SU-DHL-6 (cell line): ENCODE results near the gene CBX7.

Source experiments
- H2AFZ ChIP-seq: fragments of 200-600 bp; sonication (generic); 2 replicates; pipeline ENCODE4 v1.6.1; 2014; ENCODE audit warnings: low read depth, mild to moderate bottlenecking, moderate library complexity, mixed read lengths, antibody characterized with exemption, low read length; ENCODE audit not compliant: severe bottlenecking
- H3F3A ChIP-seq: fragments of 200-600 bp; shearing (Covaris generic); 2 replicates; pipeline ENCODE4 v1.6.0; 2016; ENCODE audit warnings: antibody characterized with exemption, mild to moderate bottlenecking; ENCODE audit not compliant: insufficient read depth
- H3K27ac ChIP-seq: fragments of 200-600 bp; sonication (generic); 2 replicates; pipeline ENCODE4 v1.5.1; 2016; ENCODE audit warnings: low read depth, mild to moderate bottlenecking, low read length, moderate library complexity, mixed read lengths
- H3K27me3 ChIP-seq: fragments of 200-600 bp; sonication (generic), shearing (Covaris generic); 2 replicates; pipeline ENCODE4 v1.6.0; 2014; ENCODE audit warnings: mild to moderate bottlenecking, low read length
- H3K36me3 ChIP-seq: fragments of 200-600 bp; sonication (generic); 2 replicates; pipeline ENCODE4 v1.6.1; 2014; ENCODE audit warnings: mild to moderate bottlenecking, low read length, mixed read lengths
- H3K4me2 ChIP-seq: fragments of 300-600, 200-600 bp; shearing (Covaris generic), sonication (generic); 2 replicates; pipeline ENCODE4 v1.6.0; 2014; ENCODE audit warnings: low read length, low read depth, mild to moderate bottlenecking; ENCODE audit not compliant: poor library complexity, severe bottlenecking
- H3K4me3 ChIP-seq: fragments of 200-600 bp; sonication (generic); 2 replicates; pipeline ENCODE4 v1.5.1; 2014; ENCODE audit warnings: antibody characterized with exemption, low read length, mild to moderate bottlenecking, mixed read lengths; ENCODE audit not compliant: insufficient read depth, poor library complexity, severe bottlenecking
- H3K79me2 ChIP-seq: fragments of 200-600 bp; sonication (generic); 2 replicates; pipeline ENCODE4 v1.6.1; 2014; ENCODE audit warnings: mild to moderate bottlenecking, low read length, moderate library complexity; ENCODE audit not compliant: insufficient read depth
- H3K9ac ChIP-seq: fragments of 200-600 bp; sonication (generic); 2 replicates; pipeline ENCODE4 v1.7.0; 2014; ENCODE audit warnings: mild to moderate bottlenecking, low read length
- H3K9me2 ChIP-seq: fragments of 200-600 bp; sonication (generic); replicated peaks from 2 replicates; pipeline ENCODE4 v1.6.1; 2014; ENCODE audit warnings: low read length; ENCODE audit not compliant: insufficient read depth
- H3K9me3 ChIP-seq: fragments of 200-600 bp; sonication (generic); 2 replicates; pipeline ENCODE4 v1.6.1; 2014; ENCODE audit warnings: low read length, mixed read lengths; ENCODE audit not compliant: insufficient read depth
- H4K20me1 ChIP-seq: fragments of 200-600 bp; sonication (generic); 2 replicates; pipeline ENCODE4 v1.6.1; 2014; ENCODE audit warnings: low read depth, mild to moderate bottlenecking, antibody characterized with exemption, low read length, moderate library complexity, mixed read lengths
- EZH2phosphoT487 ChIP-seq: fragments of 200-600 bp; sonication (generic), shearing (Covaris generic); conservative IDR thresholded peaks from 2 replicates; pipeline ENCODE4 v1.6.1; 2018; ENCODE audit warnings: mild to moderate bottlenecking, antibody characterized with exemption, low read length, moderate library complexity, mixed read lengths
- TF ChIP-seq, protein P1 (sequence below): fragments of 200-600 bp; sonication (generic); IDR thresholded peaks from one replicate; pipeline ENCODE4 v1.5.1; 2017; ENCODE audit warnings: antibody characterized with exemption, mild to moderate bottlenecking, low read length, moderate library complexity; ENCODE audit not compliant: insufficient read depth, poor library complexity, severe bottlenecking

The CBX7 gene

DNA sequence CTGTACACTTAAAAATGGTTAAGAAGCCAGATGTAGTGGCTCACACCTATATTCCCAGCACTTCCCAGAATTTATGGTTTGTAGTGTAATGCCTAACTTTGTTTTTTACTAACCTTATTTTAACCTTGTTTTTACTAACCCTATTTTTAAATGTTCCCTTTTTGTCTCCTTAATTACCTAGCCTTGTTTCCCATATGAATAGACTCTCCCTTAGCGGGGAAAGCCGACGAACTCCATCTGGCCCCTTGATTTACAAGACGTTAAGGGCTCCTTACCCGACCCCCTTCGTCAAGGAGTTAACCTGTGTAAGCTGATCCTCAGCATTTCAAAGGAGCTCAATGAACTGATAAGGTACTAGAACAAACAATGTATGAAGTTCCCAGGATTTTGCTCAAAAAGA, 38.4 kb downstream of the CBX7 start:
- no peaks in the 10 kb centered on the region for H4K20me1 ChIP-seq
- H3K4me2 ChIP-seq = no peak overlapping the region
- H3K4me3 ChIP-seq = no peak overlapping the region
- H3K9me3 ChIP-seq = no peaks in the 10 kb centered on the region
- H3K79me2 ChIP-seq = no peaks in the 10 kb centered on the region
- H3K27ac ChIP-seq = no peak overlapping the region
- no peak overlapping the region for H2AFZ ChIP-seq
- H3K9me2 ChIP-seq = no peaks in the 10 kb centered on the region
- no peaks in the 10 kb centered on the region for H3K27me3 ChIP-seq
- H3K9ac ChIP-seq = no peak overlapping the region
- H3K36me3 ChIP-seq = no peaks in the 10 kb centered on the region
- H3F3A ChIP-seq = peaks cover 7% of the 10 kb centered on the region; the same call in 1 of the 2 replicates
- TF ChIP-seq, protein P1, sequence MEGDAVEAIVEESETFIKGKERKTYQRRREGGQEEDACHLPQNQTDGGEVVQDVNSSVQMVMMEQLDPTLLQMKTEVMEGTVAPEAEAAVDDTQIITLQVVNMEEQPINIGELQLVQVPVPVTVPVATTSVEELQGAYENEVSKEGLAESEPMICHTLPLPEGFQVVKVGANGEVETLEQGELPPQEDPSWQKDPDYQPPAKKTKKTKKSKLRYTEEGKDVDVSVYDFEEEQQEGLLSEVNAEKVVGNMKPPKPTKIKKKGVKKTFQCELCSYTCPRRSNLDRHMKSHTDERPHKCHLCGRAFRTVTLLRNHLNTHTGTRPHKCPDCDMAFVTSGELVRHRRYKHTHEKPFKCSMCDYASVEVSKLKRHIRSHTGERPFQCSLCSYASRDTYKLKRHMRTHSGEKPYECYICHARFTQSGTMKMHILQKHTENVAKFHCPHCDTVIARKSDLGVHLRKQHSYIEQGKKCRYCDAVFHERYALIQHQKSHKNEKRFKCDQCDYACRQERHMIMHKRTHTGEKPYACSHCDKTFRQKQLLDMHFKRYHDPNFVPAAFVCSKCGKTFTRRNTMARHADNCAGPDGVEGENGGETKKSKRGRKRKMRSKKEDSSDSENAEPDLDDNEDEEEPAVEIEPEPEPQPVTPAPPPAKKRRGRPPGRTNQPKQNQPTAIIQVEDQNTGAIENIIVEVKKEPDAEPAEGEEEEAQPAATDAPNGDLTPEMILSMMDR = no peak
- no peak for TF ChIP-seq EZH2phosphoT487

DNA sequence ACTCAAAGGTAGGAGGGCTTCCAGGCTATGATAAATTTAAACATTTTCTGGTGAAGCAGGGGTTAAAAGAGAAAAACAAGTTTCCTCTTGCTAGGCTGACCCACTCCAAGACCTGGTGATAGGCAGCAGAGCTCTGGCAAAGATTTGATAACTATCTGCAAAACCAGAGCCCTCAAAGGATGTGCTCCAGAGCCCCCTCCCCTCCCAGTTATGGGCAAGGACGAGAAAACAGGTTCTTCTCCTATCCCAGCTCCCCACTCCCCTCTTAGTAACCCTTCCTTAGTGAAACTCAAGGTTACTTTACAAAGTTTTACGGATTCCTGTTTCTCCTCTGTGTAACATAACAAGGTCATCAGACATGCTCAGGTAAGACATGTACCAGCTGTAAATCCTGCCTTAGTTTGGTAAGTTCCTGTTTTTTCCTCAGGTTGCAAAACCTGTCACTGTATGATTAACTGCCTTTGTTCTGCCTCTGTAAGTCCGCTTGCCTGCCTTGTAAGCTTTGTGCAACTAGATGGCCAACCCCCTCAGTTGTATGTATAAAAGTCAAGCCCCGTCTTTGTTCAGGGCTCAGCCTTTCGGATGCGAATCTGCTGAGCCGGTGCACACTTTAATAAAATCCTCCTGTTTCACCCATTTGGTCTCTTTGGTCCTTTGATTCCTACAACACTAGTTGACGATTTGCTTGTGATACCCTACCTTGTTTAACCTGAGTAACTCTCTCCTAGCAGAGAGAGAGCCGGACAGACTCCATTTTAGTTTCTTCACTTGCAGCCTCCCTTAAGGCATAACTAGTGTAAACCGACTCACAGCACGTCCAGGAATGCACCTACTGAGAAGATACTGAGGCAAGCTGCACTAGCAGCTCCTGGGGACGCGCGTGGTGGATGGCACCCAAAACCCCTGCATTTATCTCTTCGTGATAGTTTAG, 41.6 kb downstream of the CBX7 start:
- Histone ChIP-seq H2AFZ (no peak overlapping the region), H3K79me2 (no peaks in the 10 kb centered on the region), H3K27ac (no peak overlapping the region; the same call in 1 of the 2 replicates), H3K4me2 (no peak overlapping the region), H3K9me3 (no peaks in the 10 kb centered on the region), H3K9me2 (no peaks in the 10 kb centered on the region), H4K20me1 (no peaks in the 10 kb centered on the region), H3K36me3 (no peaks in the 10 kb centered on the region), H3F3A (peaks cover 7% of the 10 kb centered on the region; the same call in 1 of the 2 replicates), H3K9ac (no peak overlapping the region), H3K27me3 (no peaks in the 10 kb centered on the region), H3K4me3 (no peak overlapping the region)
- TF ChIP-seq, protein P1 = no peak
- no peak for TF ChIP-seq EZH2phosphoT487

DNA sequence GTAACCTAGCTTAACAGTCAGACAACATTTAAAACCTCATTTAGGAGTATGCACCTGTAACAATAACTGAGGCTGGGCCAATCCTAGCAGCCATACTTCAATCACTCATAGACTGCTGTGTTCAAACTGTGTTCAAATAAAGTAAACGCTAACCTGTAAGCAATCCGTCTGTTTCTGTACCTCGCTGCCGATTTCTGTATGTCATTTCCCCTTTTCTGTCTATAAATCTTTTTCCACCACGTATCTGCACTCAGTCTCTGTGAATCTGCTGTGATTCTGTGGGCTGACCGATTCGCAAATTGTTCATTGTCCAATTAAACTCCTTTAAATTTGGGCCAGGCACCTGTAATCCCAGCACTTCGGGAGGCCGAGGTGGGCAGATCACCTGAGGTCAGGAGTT, 43.1 kb downstream of the CBX7 start:
- TF ChIP-seq, protein P1 = no peak
- no peak for TF ChIP-seq EZH2phosphoT487
- H3K4me3 ChIP-seq = no peak overlapping the region

More for the DNA sequence above, 43.1 kb downstream of the CBX7 start:
- Histone ChIP-seq H4K20me1 (no peaks in the 10 kb centered on the region; the same call in 1 of the 2 replicates), H3F3A (no peaks in the 10 kb centered on the region), H2AFZ (no peak overlapping the region), H3K79me2 (no peaks in the 10 kb centered on the region), H3K27me3 (no peaks in the 10 kb centered on the region), H3K9me3 (no peaks in the 10 kb centered on the region), H3K36me3 (no peaks in the 10 kb centered on the region), H3K27ac (no peak overlapping the region), H3K9me2 (no peaks in the 10 kb centered on the region), H3K9ac (no peak overlapping the region), H3K4me2 (no peak overlapping the region)
